GM12878 (cell line): Measurements from ENCODE around the gene NUCB1. TPM values are rescaled to one million over a fixed set of nuclear protein-coding genes. Genes with fewer than 3 reads are reported as not detected.

Experiments
- ASH2L ChIP-seq: fragments of 300-600, 200-600 bp; sonication (generic); IDR thresholded peaks from 2 replicates; pipeline ENCODE4 v1.6.1; 2017; ENCODE audit warnings: low read depth, mild to moderate bottlenecking, borderline replicate concordance
- EP300 ChIP-seq, 2 experiments: fragments of 150-350 bp in 1 of 2; IDR thresholded peaks; 2 replicates each; pipeline ENCODE4 v1.6.1; 2011 to 2012; ENCODE audit warnings: low read depth in 2 of 2, low read length in 2 of 2, borderline replicate concordance in 1 of 2, improper control_type of control experiment in 1 of 2, inconsistent platforms in 1 of 2; ENCODE audit not compliant: control insufficient read depth in 1 of 2
- IKZF2 ChIP-seq, 2 experiments: fragments of 450-650 bp; IDR thresholded peaks; 2 replicates each; pipeline ENCODE4 v1.6.1; 2017; ENCODE audit warnings: mild to moderate bottlenecking in 2 of 2, moderate library complexity in 2 of 2
- MEF2B ChIP-seq: fragments of 450-650 bp; IDR thresholded peaks from 2 replicates; pipeline ENCODE4 v1.6.1; 2018; ENCODE audit warnings: mild to moderate bottlenecking, moderate library complexity; ENCODE audit not compliant: partially characterized antibody, poor library complexity, severe bottlenecking
- MYB ChIP-seq: fragments of 150-350 bp; IDR thresholded peaks from 2 replicates; pipeline ENCODE4 v1.6.1; 2014; ENCODE audit warnings: mild to moderate bottlenecking, low read depth, low read length, borderline replicate concordance
- MYC ChIP-seq: IDR thresholded peaks from 2 replicates; pipeline ENCODE4 v1.6.1; 2011; ENCODE audit warnings: mild to moderate bottlenecking, low read length, moderate library complexity, inconsistent platforms; ENCODE audit not compliant: insufficient read depth, insufficient replicate concordance, insufficient read length, severe bottlenecking
- NR2C2 ChIP-seq: IDR thresholded peaks from 2 replicates; pipeline ENCODE4 v1.6.1; 2011; ENCODE audit warnings: borderline replicate concordance, low read depth; ENCODE audit not compliant: control insufficient read depth, insufficient read length
- NR2F1 ChIP-seq: fragments of 450-650 bp; conservative IDR thresholded peaks from 2 replicates; pipeline ENCODE4 v1.6.1; 2017; ENCODE audit warnings: mild to moderate bottlenecking
- PML ChIP-seq: IDR thresholded peaks from 2 replicates; pipeline ENCODE4 v1.6.1; 2012; ENCODE audit warnings: low read length, inconsistent platforms
- POLR2AphosphoS2 ChIP-seq: IDR thresholded peaks from 2 replicates; pipeline ENCODE4 v1.6.1; 2011; ENCODE audit warnings: low read depth, mild to moderate bottlenecking, low read length, improper control_type of control experiment, moderate library complexity
- POLR2AphosphoS5 ChIP-seq: IDR thresholded peaks from 2 replicates; pipeline ENCODE4 v1.6.1; 2011; ENCODE audit warnings: mild to moderate bottlenecking, low read length, inconsistent platforms
- RELA ChIP-seq: fragments of 450-650 bp; IDR thresholded peaks from 2 replicates; pipeline ENCODE4 v1.8.0; 2014; ENCODE audit warnings: borderline replicate concordance; ENCODE audit not compliant: partially characterized antibody
- SMAD5 ChIP-seq: IDR thresholded peaks from 2 replicates; pipeline ENCODE4 v1.6.1; 2016; ENCODE audit warnings: antibody characterized with exemption, low read depth
- SMC3 ChIP-seq: IDR thresholded peaks from 2 replicates; pipeline ENCODE4 v1.6.1; 2011; ENCODE audit warnings: low read length, improper control_type of control experiment, borderline replicate concordance
- SRF ChIP-seq, 2 experiments: IDR thresholded peaks; 2 replicates each; pipeline ENCODE4 v1.6.1; 2011; ENCODE audit warnings: low read depth in 2 of 2, low read length in 2 of 2, mild to moderate bottlenecking in 1 of 2, moderate library complexity in 1 of 2
- ZNF217 ChIP-seq: fragments of 450-650 bp; IDR thresholded peaks from 2 replicates; pipeline ENCODE4 v1.6.1; 2017; ENCODE audit warnings: antibody characterized with exemption, mild to moderate bottlenecking
- ZNF24 ChIP-seq: fragments of 450-650 bp; IDR thresholded peaks from 2 replicates; pipeline ENCODE4 v1.6.1; 2017; ENCODE audit warnings: antibody characterized with exemption, mild to moderate bottlenecking
- polyA plus RNA-seq, 11 experiments: library from polyadenylated mRNA; depleted of rRNA in 4 of 11; unstranded in 6 of 11; stranded (reverse) in 5 of 11; fragments of >200 nt; fragmentation: Nextera tagmentation in 4 of 11; fragmentation: Illumina TruSeq in 1 of 11; extraction: Ambion mirVana in 4 of 11; extraction: Trizol in 1 of 11; gene quantifications; 1 replicate in 1 of 11; 2 replicates in 10 of 11; pipeline versions ENCODE4 v1.2.1 to v1.2.3, GENCODE V29; 2011 to 2016; ENCODE audit warnings: inconsistent platforms in 2 of 11, missing spikeins in 2 of 11, low read depth in 1 of 11
- total RNA-seq, 4 experiments: library from RNA; depleted of rRNA in 3 of 4; stranded (reverse); fragments of >200 nt in 3 of 4; fragmentation: Illumina TruSeq in 1 of 4; extraction: Trizol in 1 of 4; gene quantifications; 2 replicates each; pipeline versions ENCODE4 v1.2.1 to v1.2.3, GENCODE V29; 2013 to 2021
- TF ChIP-seq, protein P1 (sequence below): fragments of 450-650 bp; IDR thresholded peaks from 2 replicates; pipeline ENCODE4 v1.6.1; 2016; ENCODE audit warnings: mild to moderate bottlenecking
- TF ChIP-seq, protein P2 (sequence below): fragments of 450-650 bp; IDR thresholded peaks from 2 replicates; pipeline ENCODE4 v1.6.1; 2017; ENCODE audit warnings: mild to moderate bottlenecking, low read depth, inconsistent platforms; ENCODE audit not compliant: poor library complexity, severe bottlenecking
- TF ChIP-seq, protein P3 (sequence below): fragments of 150-350 bp; IDR thresholded peaks from 2 replicates; pipeline ENCODE4 v1.6.1; 2014; ENCODE audit warnings: mild to moderate bottlenecking, low read depth, low read length
- TF ChIP-seq, protein P4 (sequence below): IDR thresholded peaks from 2 replicates; pipeline ENCODE4 v1.6.1; 2011; ENCODE audit warnings: mild to moderate bottlenecking, low read depth, low read length, moderate library complexity; ENCODE audit not compliant: insufficient replicate concordance

The NUCB1 gene
- total and polyA plus RNA-seq, 10 of the 15 experiments (the other 5 are each of a cell fraction or from before 2014, with no cell fraction given) = 1.8 to 112 (median 44.5) TPM

DNA sequence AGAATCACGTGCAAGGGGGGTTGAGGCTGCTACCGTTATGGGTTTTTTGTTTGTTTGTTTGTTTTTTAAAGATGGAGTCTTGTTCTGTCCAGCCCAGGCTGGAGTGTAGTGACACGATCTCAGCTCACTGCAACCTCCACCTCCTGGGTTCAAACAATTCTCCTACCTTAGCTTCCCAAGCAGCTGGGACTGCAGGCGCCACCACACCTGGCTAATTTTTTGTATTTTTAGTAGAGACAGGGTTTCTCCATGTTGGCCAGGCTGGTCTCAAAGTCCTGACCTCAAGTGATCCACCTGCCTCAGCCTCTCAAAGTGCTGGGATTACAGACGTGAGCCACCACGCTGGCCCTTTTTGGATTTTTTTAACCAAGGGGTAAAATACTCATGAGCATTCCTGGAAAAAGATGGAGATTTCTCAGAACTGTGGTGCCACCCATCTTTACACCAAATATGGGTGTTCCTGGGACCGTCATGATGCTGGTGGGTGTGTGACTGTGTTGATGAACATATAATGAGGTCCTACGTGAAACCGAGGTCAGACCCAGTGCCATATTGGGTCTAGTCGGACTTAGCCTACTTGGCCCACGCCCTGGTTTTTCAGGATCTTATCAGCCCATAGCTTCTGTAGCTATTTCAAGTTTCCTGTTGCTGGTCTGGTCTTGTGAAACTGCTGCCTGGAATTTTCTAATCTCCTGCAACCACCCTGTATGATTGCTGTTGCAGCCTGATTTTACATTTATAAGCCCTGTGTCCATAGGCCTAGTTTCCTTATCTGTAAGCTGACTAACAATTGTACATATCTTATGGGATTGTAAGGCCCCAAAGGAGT lies 21.7 kb upstream of the NUCB1 start (continued):
- TF ChIP-seq, protein P1, sequence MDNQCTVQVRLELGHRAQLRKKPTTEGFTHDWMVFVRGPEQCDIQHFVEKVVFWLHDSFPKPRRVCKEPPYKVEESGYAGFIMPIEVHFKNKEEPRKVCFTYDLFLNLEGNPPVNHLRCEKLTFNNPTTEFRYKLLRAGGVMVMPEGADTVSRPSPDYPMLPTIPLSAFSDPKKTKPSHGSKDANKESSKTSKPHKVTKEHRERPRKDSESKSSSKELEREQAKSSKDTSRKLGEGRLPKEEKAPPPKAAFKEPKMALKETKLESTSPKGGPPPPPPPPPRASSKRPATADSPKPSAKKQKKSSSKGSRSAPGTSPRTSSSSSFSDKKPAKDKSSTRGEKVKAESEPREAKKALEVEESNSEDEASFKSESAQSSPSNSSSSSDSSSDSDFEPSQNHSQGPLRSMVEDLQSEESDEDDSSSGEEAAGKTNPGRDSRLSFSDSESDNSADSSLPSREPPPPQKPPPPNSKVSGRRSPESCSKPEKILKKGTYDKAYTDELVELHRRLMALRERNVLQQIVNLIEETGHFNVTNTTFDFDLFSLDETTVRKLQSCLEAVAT = no peak
- TF ChIP-seq NR2F1 = no peak
- TF ChIP-seq POLR2AphosphoS5 = peak; percentile 77
- TF ChIP-seq ZNF24 = no peak
- TF ChIP-seq ZNF217 = no peak
- TF ChIP-seq, protein P2, sequence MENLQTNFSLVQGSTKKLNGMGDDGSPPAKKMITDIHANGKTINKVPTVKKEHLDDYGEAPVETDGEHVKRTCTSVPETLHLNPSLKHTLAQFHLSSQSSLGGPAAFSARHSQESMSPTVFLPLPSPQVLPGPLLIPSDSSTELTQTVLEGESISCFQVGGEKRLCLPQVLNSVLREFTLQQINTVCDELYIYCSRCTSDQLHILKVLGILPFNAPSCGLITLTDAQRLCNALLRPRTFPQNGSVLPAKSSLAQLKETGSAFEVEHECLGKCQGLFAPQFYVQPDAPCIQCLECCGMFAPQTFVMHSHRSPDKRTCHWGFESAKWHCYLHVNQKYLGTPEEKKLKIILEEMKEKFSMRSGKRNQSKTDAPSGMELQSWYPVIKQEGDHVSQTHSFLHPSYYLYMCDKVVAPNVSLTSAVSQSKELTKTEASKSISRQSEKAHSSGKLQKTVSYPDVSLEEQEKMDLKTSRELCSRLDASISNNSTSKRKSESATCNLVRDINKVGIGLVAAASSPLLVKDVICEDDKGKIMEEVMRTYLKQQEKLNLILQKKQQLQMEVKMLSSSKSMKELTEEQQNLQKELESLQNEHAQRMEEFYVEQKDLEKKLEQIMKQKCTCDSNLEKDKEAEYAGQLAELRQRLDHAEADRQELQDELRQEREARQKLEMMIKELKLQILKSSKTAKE = no peak
- TF ChIP-seq NR2C2 = no peak
- TF ChIP-seq SMAD5 = peak; percentile 46; the same call in 1 of the 2 replicates
- no peak for TF ChIP-seq IKZF2 (IDR thresholded peaks at IDR 0.05)
- no peak for TF ChIP-seq MEF2B
- TF ChIP-seq POLR2AphosphoS2 = peak; percentile 65
- no peak for TF ChIP-seq PML
- no peak for TF ChIP-seq MYC
- TF ChIP-seq SRF (IDR thresholded peaks at IDR 0.05; ENCODE audit: low read depth in 2 of 2, low read length in 2 of 2) = 0 out of 4 replicates have a peak, but pooled peaks of 1 of the 2 experiments have one; percentile 8
- TF ChIP-seq EP300 (IDR thresholded peaks at IDR 0.05; ENCODE audit: borderline replicate concordance in 1 of 2, control insufficient read depth in 1 of 2, low read depth in 2 of 2, low read length in 2 of 2) = no peak
- TF ChIP-seq MYB = no peak
- no peak for TF ChIP-seq SMC3
- TF ChIP-seq, protein P3, sequence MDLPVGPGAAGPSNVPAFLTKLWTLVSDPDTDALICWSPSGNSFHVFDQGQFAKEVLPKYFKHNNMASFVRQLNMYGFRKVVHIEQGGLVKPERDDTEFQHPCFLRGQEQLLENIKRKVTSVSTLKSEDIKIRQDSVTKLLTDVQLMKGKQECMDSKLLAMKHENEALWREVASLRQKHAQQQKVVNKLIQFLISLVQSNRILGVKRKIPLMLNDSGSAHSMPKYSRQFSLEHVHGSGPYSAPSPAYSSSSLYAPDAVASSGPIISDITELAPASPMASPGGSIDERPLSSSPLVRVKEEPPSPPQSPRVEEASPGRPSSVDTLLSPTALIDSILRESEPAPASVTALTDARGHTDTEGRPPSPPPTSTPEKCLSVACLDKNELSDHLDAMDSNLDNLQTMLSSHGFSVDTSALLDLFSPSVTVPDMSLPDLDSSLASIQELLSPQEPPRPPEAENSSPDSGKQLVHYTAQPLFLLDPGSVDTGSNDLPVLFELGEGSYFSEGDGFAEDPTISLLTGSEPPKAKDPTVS = no peak
- no peak for TF ChIP-seq RELA
- TF ChIP-seq ASH2L = no peak
- TF ChIP-seq, protein P4, sequence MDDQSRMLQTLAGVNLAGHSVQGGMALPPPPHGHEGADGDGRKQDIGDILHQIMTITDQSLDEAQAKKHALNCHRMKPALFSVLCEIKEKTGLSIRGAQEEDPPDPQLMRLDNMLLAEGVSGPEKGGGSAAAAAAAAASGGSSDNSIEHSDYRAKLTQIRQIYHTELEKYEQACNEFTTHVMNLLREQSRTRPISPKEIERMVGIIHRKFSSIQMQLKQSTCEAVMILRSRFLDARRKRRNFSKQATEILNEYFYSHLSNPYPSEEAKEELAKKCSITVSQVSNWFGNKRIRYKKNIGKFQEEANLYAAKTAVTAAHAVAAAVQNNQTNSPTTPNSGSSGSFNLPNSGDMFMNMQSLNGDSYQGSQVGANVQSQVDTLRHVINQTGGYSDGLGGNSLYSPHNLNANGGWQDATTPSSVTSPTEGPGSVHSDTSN = no peak
